ENCODE data around the gene PPP1R36. TPM values are rescaled to one million over a fixed set of nuclear protein-coding genes. Genes with fewer than 3 reads are reported as not detected.
"Not testable (repeated sequence)": the region's sequence is repeated elsewhere in the genome, so short reads cannot be mapped to it uniquely, and the experiment has no call there.

PPP1R36 gene
- total and polyA plus RNA-seq, 4 donors, result 0.42 to 1.9 (median 1.2) TPM

DNA sequence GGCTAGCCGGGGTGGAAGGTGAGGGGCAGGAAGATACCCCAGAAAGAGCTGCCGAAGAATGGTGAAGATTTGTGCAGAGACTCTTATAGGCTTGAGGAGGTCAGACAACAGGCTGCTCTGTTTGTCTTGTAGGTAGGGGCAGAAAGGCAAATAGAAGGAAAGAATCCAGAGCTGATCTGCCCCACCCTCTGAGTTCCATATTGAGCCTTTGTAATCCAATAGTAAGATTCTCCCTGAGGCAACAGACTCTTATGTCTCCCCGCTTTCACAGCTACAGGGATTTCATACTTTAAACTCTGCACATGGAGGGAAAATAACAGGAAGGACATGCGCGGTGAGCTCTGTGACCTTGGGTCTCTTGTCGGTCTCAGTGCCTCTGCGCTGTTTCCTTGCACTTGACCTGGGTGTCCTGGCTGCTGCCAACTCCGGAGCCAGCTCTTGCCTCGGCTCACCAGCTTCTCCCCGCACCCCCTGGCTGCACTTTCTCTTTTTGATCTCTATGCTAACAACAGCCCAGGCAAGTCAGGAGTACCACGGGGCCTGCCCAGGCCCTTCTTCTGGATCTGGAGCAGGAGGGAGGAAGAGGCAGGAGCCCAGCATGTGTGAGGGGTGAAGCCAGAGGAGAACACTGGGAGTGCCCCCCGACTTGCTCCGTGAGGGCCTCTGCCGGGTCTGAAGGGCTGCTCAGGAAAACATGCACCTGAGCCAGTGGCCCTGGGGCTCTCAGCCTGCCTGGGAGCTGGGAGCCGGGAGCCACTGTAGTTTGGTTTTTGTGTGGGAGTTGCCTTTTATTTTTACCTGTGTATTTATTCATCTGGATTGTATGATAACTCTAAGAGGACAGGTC lies 75.8 kb downstream of the PPP1R36 start:
- H3K4me1 ChIP-seq (ENCODE audit: control insufficient read depth in 1 of 2, insufficient read depth in 2 of 2, low read length in 2 of 2), result no peaks in the 10 kb centered on the region
- DNase-seq, result no peak
- intact Hi-C loops (cut with DNase I), result no loop called here
- H3K36me3 ChIP-seq (ENCODE audit: control insufficient read depth in 1 of 2, insufficient read depth in 2 of 2, low read length in 1 of 2), result no peaks in the 10 kb centered on the region
- ATAC-seq (ENCODE audit: low FRiP score), result no peak
- H3K9me3 ChIP-seq (ENCODE audit: control insufficient read depth, low read length), result no peaks in the 10 kb centered on the region
- H3K27me3 ChIP-seq (ENCODE audit: control insufficient read depth in 1 of 2, insufficient read depth in 2 of 2, low read length in 1 of 2), result no peaks in the 10 kb centered on the region
- no peak overlapping the region for H3K27ac ChIP-seq (ENCODE audit: low read depth in 1 of 2, low read length in 2 of 2)
- WGBS, 2 donors, result 84% methylated on average over 15 of the region's 15 CpGs
- H3K4me3 ChIP-seq (ENCODE audit: low read length in 2 of 2), result no peak overlapping the region

DNA sequence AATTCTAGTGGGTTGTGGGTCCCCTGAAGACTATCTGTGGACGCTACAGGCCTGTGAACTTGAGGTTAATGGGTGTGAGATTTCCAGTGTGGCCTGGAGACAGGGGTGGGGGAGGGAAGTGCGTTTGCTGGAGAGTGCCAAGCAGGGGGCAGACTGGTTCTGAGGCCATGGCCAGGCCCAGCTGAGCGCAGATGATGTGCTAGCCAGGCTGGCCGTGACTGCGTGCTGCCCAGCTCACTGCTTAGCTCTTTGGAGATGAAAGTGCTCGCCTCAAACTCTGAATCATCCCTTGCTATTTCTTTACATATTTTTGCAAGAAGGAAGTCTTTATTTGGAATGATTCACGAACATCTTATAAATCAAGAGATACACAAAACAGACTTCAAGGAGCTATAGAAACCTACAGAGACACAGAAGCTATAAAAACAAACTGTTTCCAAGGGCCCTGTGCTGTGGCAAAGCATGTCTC lies 79.2 kb downstream of the PPP1R36 start:
- 47 to 65% methylated on average over 7 of the region's 7 CpGs for WGBS, 2 donors
- no peak for DNase-seq

DNA sequence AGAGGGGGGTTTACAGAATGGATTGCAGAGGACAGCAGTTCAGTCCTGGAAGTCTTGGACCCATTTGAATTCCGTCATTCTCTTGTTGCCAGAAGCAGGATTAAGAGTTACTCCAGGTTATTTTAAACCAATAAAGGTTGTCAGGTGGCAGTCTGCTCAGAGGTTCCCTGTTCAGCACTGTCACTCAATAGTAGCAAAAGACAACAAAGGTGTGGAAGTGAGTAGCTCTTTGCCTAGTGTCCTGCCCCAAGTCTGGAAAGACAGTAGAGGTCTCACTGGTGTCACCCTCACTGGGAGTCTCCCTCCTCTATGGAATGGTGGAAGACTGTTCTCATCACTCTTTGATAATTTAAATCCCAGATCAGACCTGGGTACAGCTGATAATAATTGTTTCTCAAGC lies 81.0 kb downstream of the PPP1R36 start:
- Histone ChIP-seq H3K36me3 (ENCODE audit: control insufficient read depth in 1 of 2, insufficient read depth in 2 of 2, low read length in 1 of 2) (no peaks in the 10 kb centered on the region), H3K4me3 (ENCODE audit: low read length in 2 of 2) (no peak overlapping the region), H3K4me1 (ENCODE audit: control insufficient read depth in 1 of 2, insufficient read depth in 2 of 2, low read length in 2 of 2) (no peaks in the 10 kb centered on the region), H3K27me3 (ENCODE audit: control insufficient read depth in 1 of 2, insufficient read depth in 2 of 2, low read length in 1 of 2) (no peaks in the 10 kb centered on the region), H3K9me3 (ENCODE audit: control insufficient read depth, low read length) (no peaks in the 10 kb centered on the region), H3K27ac (ENCODE audit: low read depth in 1 of 2, low read length in 2 of 2) (no peak overlapping the region)
- DNase-seq, result no peak
- no peak for ATAC-seq (ENCODE audit: low FRiP score)
- WGBS, 2 donors, result 92 to 94% methylated on average over 1 of the region's 1 CpG
- intact Hi-C loops (cut with DNase I), result no loop called here

More for the DNA sequence above, 79.2 kb downstream of the PPP1R36 start:
- Histone ChIP-seq H3K4me1 (ENCODE audit: control insufficient read depth in 1 of 2, insufficient read depth in 2 of 2, low read length in 2 of 2) (no peaks in the 10 kb centered on the region), H3K9me3 (ENCODE audit: control insufficient read depth, low read length) (no peaks in the 10 kb centered on the region), H3K27ac (ENCODE audit: low read depth in 1 of 2, low read length in 2 of 2) (no peak overlapping the region), H3K36me3 (ENCODE audit: control insufficient read depth in 1 of 2, insufficient read depth in 2 of 2, low read length in 1 of 2) (no peaks in the 10 kb centered on the region), H3K27me3 (ENCODE audit: control insufficient read depth in 1 of 2, insufficient read depth in 2 of 2, low read length in 1 of 2) (no peaks in the 10 kb centered on the region), H3K4me3 (ENCODE audit: low read length in 2 of 2) (no peak overlapping the region)
- intact Hi-C loops (cut with DNase I), result no loop called here
- no peak for ATAC-seq (ENCODE audit: low FRiP score)

DNA sequence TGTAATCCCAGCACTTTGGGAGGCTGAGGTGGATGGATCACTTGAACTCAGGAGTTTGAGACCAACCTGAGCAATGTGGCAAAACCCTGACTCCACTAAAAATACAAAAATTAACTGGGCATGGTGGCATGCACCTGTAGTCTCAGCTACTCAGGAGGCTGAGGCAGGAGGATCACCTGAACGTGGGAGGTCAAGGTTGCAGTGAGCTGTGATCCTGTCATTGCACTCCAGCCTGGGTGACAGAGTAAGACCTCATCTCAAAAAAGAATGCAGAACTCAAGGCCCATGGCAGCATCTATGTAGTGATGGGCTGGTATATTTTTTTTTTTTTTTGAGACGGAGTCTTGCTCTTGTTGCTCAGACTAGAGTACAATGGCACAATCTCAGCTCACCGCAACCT lies 81.5 kb downstream of the PPP1R36 start:
- ATAC-seq (ENCODE audit: low FRiP score); H3K27me3 ChIP-seq (ENCODE audit: control insufficient read depth in 1 of 2, insufficient read depth in 2 of 2, low read length in 1 of 2); H3K4me1 ChIP-seq (ENCODE audit: control insufficient read depth in 1 of 2, insufficient read depth in 2 of 2, low read length in 2 of 2); H3K9me3 ChIP-seq (ENCODE audit: control insufficient read depth, low read length); DNase-seq; H3K4me3 ChIP-seq (ENCODE audit: low read length in 2 of 2); H3K27ac ChIP-seq (ENCODE audit: low read depth in 1 of 2, low read length in 2 of 2); intact Hi-C loops (cut with DNase I); H3K36me3 ChIP-seq (ENCODE audit: control insufficient read depth in 1 of 2, insufficient read depth in 2 of 2, low read length in 1 of 2): not testable (repeated sequence)
- WGBS, 2 donors, result 96 to 97% methylated on average over 3 of the region's 3 CpGs

DNA sequence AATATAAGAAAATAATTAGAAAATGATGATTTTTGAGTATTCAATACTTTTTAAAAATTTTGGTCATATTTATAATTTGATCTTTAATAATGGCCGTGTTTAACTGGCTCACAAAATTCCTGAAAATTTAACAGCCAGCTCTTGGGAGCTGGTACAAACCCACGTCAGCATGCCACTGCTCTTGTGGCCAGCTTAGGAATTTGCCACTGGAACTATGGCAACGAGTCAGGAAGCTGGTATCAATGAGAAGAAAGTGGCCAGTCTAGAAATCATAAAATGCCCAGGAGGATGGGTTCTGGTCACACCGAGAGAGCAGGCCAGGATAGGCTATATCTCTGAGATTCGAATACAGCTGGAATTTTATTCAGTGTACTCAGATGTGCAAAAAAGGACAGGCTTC lies 82.3 kb downstream of the PPP1R36 start:
- no peaks in the 10 kb centered on the region for H3K36me3 ChIP-seq (ENCODE audit: control insufficient read depth in 1 of 2, insufficient read depth in 2 of 2, low read length in 1 of 2)
- DNase-seq, result no peak
- H3K4me1 ChIP-seq (ENCODE audit: control insufficient read depth in 1 of 2, insufficient read depth in 2 of 2, low read length in 2 of 2), result no peaks in the 10 kb centered on the region
- H3K9me3 ChIP-seq (ENCODE audit: control insufficient read depth, low read length), result no peaks in the 10 kb centered on the region
- H3K4me3 ChIP-seq (ENCODE audit: low read length in 2 of 2), result no peak overlapping the region
- intact Hi-C loops (cut with DNase I), result no loop called here
- no peak overlapping the region for H3K27ac ChIP-seq (ENCODE audit: low read depth in 1 of 2, low read length in 2 of 2)
- H3K27me3 ChIP-seq (ENCODE audit: control insufficient read depth in 1 of 2, insufficient read depth in 2 of 2, low read length in 1 of 2), result no peaks in the 10 kb centered on the region
- ATAC-seq (ENCODE audit: low FRiP score), result no peak
- WGBS, 2 donors, result 61 to 63% methylated on average over 5 of the region's 5 CpGs

DNA sequence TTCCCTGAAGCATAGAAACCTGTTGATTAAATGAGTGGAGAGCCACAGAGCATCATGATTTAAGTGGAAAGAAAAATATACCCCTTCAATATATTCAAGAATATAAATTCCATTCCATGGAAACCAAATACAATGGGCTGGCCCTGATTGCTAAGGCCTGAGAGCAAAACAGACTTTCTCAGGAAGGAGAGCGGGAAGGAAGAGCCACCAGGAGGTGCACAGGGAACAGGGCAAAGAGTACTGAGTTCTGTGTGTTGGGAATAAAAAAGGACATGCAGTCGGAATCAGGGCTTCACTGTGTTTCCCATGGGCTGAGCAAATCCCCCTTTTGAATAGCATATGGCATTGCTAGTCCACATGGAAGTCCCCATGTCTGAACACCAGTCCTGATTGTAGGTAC lies 84.8 kb downstream of the PPP1R36 start:
- Histone ChIP-seq H3K36me3 (ENCODE audit: control insufficient read depth in 1 of 2, insufficient read depth in 2 of 2, low read length in 1 of 2) (no peaks in the 10 kb centered on the region), H3K4me3 (ENCODE audit: low read length in 2 of 2) (no peak overlapping the region), H3K9me3 (ENCODE audit: control insufficient read depth, low read length) (no peaks in the 10 kb centered on the region), H3K27ac (ENCODE audit: low read depth in 1 of 2, low read length in 2 of 2) (no peak overlapping the region), H3K4me1 (ENCODE audit: control insufficient read depth in 1 of 2, insufficient read depth in 2 of 2, low read length in 2 of 2) (no peaks in the 10 kb centered on the region), H3K27me3 (ENCODE audit: control insufficient read depth in 1 of 2, insufficient read depth in 2 of 2, low read length in 1 of 2) (no peaks in the 10 kb centered on the region)
- ATAC-seq (ENCODE audit: low FRiP score) (no peak), DNase-seq (no peak)
- intact Hi-C loops (cut with DNase I), result no loop called here
- WGBS, 2 donors, result 83 to 85% methylated on average over 2 of the region's 2 CpGs

DNA sequence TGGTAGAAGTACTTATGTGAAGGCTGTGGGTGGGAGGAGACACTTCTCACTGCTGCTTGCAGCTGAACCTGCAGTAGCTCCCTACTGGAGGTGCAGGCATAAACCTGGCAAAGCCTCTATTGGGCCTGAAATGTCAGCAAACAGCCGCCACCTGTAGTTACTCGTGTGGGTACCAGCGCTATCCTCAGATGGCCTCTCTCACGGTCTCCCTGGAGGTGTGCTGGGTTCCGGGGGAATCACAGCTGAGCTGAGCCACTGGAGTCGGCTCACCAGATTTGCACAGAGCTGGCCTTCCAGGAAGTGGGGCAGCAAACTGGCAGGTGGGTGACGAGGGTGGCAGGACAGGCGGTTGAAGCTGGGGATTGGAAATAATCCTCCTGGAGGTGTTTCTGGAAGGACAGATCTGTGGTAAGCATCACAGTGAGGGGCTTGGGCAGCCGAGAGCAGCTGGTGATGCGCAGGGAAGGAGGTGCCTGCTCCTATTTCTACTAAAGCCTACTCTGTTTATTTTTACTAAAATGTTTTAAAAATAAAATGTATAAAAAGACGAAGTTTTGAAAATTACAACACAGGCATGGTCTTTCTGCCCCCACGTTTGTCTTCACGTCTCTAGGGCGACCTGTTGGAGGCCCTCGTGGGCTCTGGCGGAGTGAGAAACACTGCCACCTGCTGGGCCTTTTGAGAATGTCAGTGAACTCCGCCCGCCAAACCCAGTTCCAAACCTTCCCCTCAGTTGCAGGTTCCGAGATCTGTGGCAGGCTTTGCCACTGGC lies 86.6 kb downstream of the PPP1R36 start:
- 39% methylated on average over 19 of the region's 19 CpGs for WGBS, 2 donors
- Histone ChIP-seq H3K9me3 (ENCODE audit: control insufficient read depth, low read length) (no peaks in the 10 kb centered on the region), H3K36me3 (ENCODE audit: control insufficient read depth in 1 of 2, insufficient read depth in 2 of 2, low read length in 1 of 2) (no peaks in the 10 kb centered on the region), H3K27ac (ENCODE audit: low read depth in 1 of 2, low read length in 2 of 2) (no peak overlapping the region), H3K4me1 (ENCODE audit: control insufficient read depth in 1 of 2, insufficient read depth in 2 of 2, low read length in 2 of 2) (no peaks in the 10 kb centered on the region), H3K4me3 (ENCODE audit: low read length in 2 of 2) (no peak overlapping the region), H3K27me3 (ENCODE audit: control insufficient read depth in 1 of 2, insufficient read depth in 2 of 2, low read length in 1 of 2) (no peaks in the 10 kb centered on the region)
- ATAC-seq (ENCODE audit: low FRiP score), result peak; percentile 93
- intact Hi-C loops (cut with DNase I), result loop anchor here (2.0 to 5.0 kb wide), 4 partner anchors 94 to 129 kb away; partner anchors contain the start of gene HSPA2 (in 2 of the 2)
- DNase-seq, result peak; percentile 74 to 87

DNA sequence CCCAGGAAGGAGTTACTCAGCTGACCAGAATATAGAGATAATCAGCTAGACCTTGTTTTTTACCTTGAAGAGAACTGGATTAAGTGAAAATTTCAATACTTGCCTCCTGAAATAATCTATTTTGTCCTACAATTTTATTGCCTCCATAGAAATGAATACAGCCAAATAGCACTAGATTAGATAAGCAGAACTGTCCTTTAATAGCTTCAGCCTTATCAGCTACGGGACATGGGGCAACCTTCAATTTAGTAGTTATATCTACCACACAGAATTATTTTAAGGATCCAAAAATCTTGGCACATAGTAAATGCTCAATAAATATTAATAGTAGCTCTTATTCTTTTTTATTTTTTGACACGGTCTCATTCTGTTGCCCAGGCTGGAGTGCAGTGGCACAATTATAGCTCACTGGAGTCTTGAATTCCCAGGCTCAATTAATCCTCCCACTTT lies 87.2 kb downstream of the PPP1R36 start:
- 13 to 14% methylated on average over 2 of the region's 2 CpGs for WGBS, 2 donors
- no peaks in the 10 kb centered on the region for H3K36me3 ChIP-seq (ENCODE audit: control insufficient read depth in 1 of 2, insufficient read depth in 2 of 2, low read length in 1 of 2)
- no peak overlapping the region for H3K27ac ChIP-seq (ENCODE audit: low read depth in 1 of 2, low read length in 2 of 2)
- DNase-seq (no peak), ATAC-seq (ENCODE audit: low FRiP score) (no peak)
- no peaks in the 10 kb centered on the region for H3K27me3 ChIP-seq (ENCODE audit: control insufficient read depth in 1 of 2, insufficient read depth in 2 of 2, low read length in 1 of 2)
- intact Hi-C loops (cut with DNase I), result loop anchor here (2.0 to 5.0 kb wide), 4 partner anchors 95 to 130 kb away; partner anchors contain the start of gene HSPA2 (in 2 of the 2)
- H3K4me3 ChIP-seq (ENCODE audit: low read length in 2 of 2), result no peak overlapping the region
- no peaks in the 10 kb centered on the region for H3K4me1 ChIP-seq (ENCODE audit: control insufficient read depth in 1 of 2, insufficient read depth in 2 of 2, low read length in 2 of 2)
- H3K9me3 ChIP-seq (ENCODE audit: control insufficient read depth, low read length), result no peaks in the 10 kb centered on the region
